Esophagus muscularis mucosa (tissue), 4 donors: ENCODE results near the gene SLC22A3. TPM values are rescaled to one million over a fixed set of nuclear protein-coding genes. Genes with fewer than 3 reads are reported as not detected.

ENCODE experiments used
- total RNA-seq, 4 donors: library from RNA; depleted of rRNA; stranded (reverse); fragments of >200 nt; gene quantifications; one replicate each; pipeline versions ENCODE4 v1.1.0 to v1.2.1, GENCODE V29; 2016

SLC22A3 gene
- total RNA-seq, 4 donors from 2014 or later = 16.8 to 20.4 (median 18.9) TPM

Other genes starting within 250 kb of the SLC22A3 start
- gene SLC22A1, start 226.6 kb upstream of the SLC22A3 start, total RNA-seq = under 1 TPM in 3 of 4 donors, not detected in 1; 0.26 to 0.52 (median 0.33) TPM
- under 1 TPM in 1 of 4 donors, not detected in 3; 0.75 TPM for gene SLC22A2, start 89.6 kb upstream of the SLC22A3 start, total RNA-seq